GM12878 (cell line): ENCODE measurements around the gene TTC39A. TPM values are rescaled to one million over a fixed set of nuclear protein-coding genes. Genes with fewer than 3 reads are reported as not detected.
A peak's percentile ranks its signal among the peaks of the same experiment; 100 is the strongest.

Source experiments
- ATAC-seq: fragments of 200-7000 bp; cut with Tn5 transposase; 3 replicates; pipeline ENCODE4 v1.9.1; 2020; ENCODE audit warnings: mild to moderate bottlenecking, moderate library complexity
- BruUV-seq: library from RNA; stranded (reverse); fragments of 400-500 nt; replicated peaks from 2 replicates; lab custom pipeline; 2021; lab: Mats Ljungman, UMichigan
- CTCF ChIA-PET: fragments of 300-600 bp; sonication (Branson Sonifier 250); formaldehyde crosslinking; extraction: SDS; loops from one replicate; lab custom pipeline; 2021; ENCODE audit warnings: inconsistent platforms; lab: Yijun Ruan, JAX
- POLR2A ChIA-PET: fragments of 350-600 bp; formaldehyde crosslinking; extraction: SDS; loops from one replicate; lab custom pipeline; 2021; ENCODE audit warnings: inconsistent platforms; lab: Charles Lee
- RAD21 ChIA-PET: fragments of 300-600 bp; sonication (Branson Sonifier 250); formaldehyde crosslinking; loops from one replicate; lab custom pipeline; 2023; ENCODE audit warnings: antibody characterized with exemption; ENCODE audit not compliant: unreplicated experiment; lab: Charles Lee
- SMC1A ChIA-PET: fragments of 300-600 bp; sonication (Branson Sonifier 250); formaldehyde crosslinking; loops from one replicate; lab custom pipeline; 2023; ENCODE audit not compliant: unreplicated experiment, uncharacterized antibody; lab: Charles Lee
- DNase-seq: peaks from one replicate; pipeline ENCODE4 v3.0.0-alpha.2; 2011; ENCODE audit warnings: low read depth, low spot score
- FAIRE-seq: peaks from 3 replicates; lab custom pipeline; 2011; peaks lifted over from hg19 to GRCh38; lab: Jason Lieb, UNC
- H2AFZ ChIP-seq: 2 replicates; pipeline ENCODE4 v1.6.0; 2011; ENCODE audit warnings: low read depth, low read length, control low read depth; ENCODE audit not compliant: control insufficient read depth
- H3K27ac ChIP-seq: 2 replicates; pipeline ENCODE4 v1.5.1; 2011; ENCODE audit warnings: control low read depth; ENCODE audit not compliant: control insufficient read depth, insufficient read depth
- H3K27me3 ChIP-seq, 2 experiments: replicated peaks in 1 of 2; 2 replicates each; pipeline versions ENCODE4 v1.6.0 to v1.6.1; 2011; ENCODE audit warnings: low read length in 1 of 2; ENCODE audit not compliant: control insufficient read depth in 2 of 2, insufficient read depth in 2 of 2
- H3K36me3 ChIP-seq, 2 experiments: 2 replicates each; pipeline ENCODE4 v1.5.1; 2011; ENCODE audit warnings: low read length in 1 of 2; ENCODE audit not compliant: control insufficient read depth in 2 of 2, insufficient read depth in 2 of 2
- H3K4me1 ChIP-seq: 2 replicates; pipeline ENCODE4 v1.6.1; 2011; ENCODE audit warnings: mild to moderate bottlenecking, low read length, moderate library complexity, mixed read lengths; ENCODE audit not compliant: control insufficient read depth, insufficient read depth
- H3K4me2 ChIP-seq: 2 replicates; pipeline ENCODE4 v1.6.0; 2011; ENCODE audit warnings: control low read depth; ENCODE audit not compliant: control insufficient read depth, insufficient read depth
- H3K4me3 ChIP-seq: fragments of 200-600 bp; sonication (generic); 2 replicates; pipeline ENCODE4 v1.5.1; 2016
- H3K79me2 ChIP-seq: 2 replicates; pipeline ENCODE4 v1.6.0; 2011; ENCODE audit warnings: low read length; ENCODE audit not compliant: control insufficient read depth, insufficient read depth
- H3K9ac ChIP-seq: 2 replicates; pipeline ENCODE4 v1.8.0; 2011; ENCODE audit warnings: low read length, control low read depth, mixed read lengths; ENCODE audit not compliant: control insufficient read depth, insufficient read depth
- H3K9me3 ChIP-seq: replicated peaks from 3 replicates; pipeline ENCODE4 v1.5.1; 2011; ENCODE audit warnings: mild to moderate bottlenecking, low read length; ENCODE audit not compliant: control insufficient read depth, insufficient read depth
- H4K20me1 ChIP-seq: 2 replicates; pipeline ENCODE4 v1.6.0; 2011; ENCODE audit not compliant: control insufficient read depth, insufficient read depth
- YY1 ChIP-seq: IDR thresholded peaks from 2 replicates; pipeline ENCODE4 v1.6.1; 2011; ENCODE audit warnings: low read depth, mild to moderate bottlenecking, low read length
- ZNF592 ChIP-seq: fragments of 450-650 bp; IDR thresholded peaks from 2 replicates; pipeline ENCODE4 v1.6.1; 2017; ENCODE audit warnings: mild to moderate bottlenecking, moderate library complexity
- WGBS: methylation state at CpG from one replicate; pipeline ENCODE4 v1.1.6; 2016; ENCODE audit warnings: low lambda C conversion rate; ENCODE audit not compliant: insufficient replicate concordance, insufficient coverage; ENCODE audit errors: missing lambda C conversion rate; 5-methylcytosine and 5-hydroxymethylcytosine counted together
- in situ Hi-C: fragments of 300-500 bp; cut with MboI; formaldehyde crosslinking; loops from 9 replicates; pipeline ENCODE4 v1.14.3; 2018; ENCODE audit warnings: mixed read lengths
- intact Hi-C: fragments of 100-400 bp; cut with micrococcal nuclease; formaldehyde crosslinking; loops from one replicate; pipeline ENCODE4 v1.14.2; 2022; ENCODE audit not compliant: unreplicated experiment
- polyA plus RNA-seq, 11 experiments: library from polyadenylated mRNA; depleted of rRNA in 4 of 11; unstranded in 6 of 11; stranded (reverse) in 5 of 11; fragments of >200 nt; fragmentation: Nextera tagmentation in 4 of 11; fragmentation: Illumina TruSeq in 1 of 11; extraction: Ambion mirVana in 4 of 11; extraction: Trizol in 1 of 11; gene quantifications; 1 replicate in 1 of 11; 2 replicates in 10 of 11; pipeline versions ENCODE4 v1.2.1 to v1.2.3, GENCODE V29; 2011 to 2016; ENCODE audit warnings: inconsistent platforms in 2 of 11, missing spikeins in 2 of 11, low read depth in 1 of 11
- total RNA-seq, 4 experiments: library from RNA; depleted of rRNA in 3 of 4; stranded (reverse); fragments of >200 nt in 3 of 4; fragmentation: Illumina TruSeq in 1 of 4; extraction: Trizol in 1 of 4; gene quantifications; 2 replicates each; pipeline versions ENCODE4 v1.2.1 to v1.2.3, GENCODE V29; 2013 to 2021

The TTC39A gene
- total and polyA plus RNA-seq, 10 of the 15 experiments (the other 5 are each of a cell fraction or from before 2014, with no cell fraction given): 0.18 to 3.0 (median 1.2) TPM

DNA sequence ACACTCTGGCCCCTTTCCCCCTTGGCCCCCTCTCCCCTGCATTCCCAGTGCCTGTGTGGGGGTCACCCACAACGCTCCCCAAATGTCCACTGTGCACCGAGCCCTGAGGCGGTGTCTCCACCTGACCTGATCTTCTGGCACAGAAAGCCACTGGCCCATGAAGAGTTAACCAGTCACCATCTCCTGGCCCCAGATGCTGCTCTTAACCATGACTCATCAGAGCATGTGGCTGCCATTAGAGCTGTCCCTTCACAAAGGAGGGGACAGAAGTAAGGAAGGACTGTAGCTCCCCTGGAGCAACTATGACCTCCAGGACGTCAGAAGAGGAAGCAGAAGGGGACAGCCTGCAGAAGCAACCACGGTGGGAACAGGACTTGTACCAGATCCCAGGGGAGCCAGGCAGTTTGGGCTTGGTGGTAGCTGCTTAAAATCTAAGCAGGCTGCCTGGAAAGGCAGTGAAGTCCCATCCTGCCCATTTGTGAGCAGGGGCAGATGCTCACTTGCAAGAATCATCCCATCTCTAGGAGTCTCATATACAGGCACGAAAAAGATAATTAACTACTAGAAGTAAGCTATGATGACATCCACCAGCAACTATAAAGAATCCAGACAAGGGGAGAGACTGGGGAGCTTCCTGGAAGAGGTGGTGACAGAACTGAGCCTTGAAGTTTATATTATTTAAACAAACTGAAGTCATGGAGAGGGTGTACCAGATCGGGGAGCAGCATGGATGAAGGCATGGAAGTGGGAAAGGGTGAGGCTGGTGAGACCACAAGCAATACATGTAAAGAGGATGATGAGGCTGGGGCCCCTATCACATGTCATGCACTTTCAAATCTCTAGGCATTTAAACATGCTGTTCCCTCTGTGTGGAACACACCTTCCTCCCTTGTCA is 1.1 kb upstream of the TTC39A start:
- FAIRE-seq: no peak
- peak; percentile 13 for DNase-seq
- WGBS: 40% methylated on average over 6 of the region's 7 CpGs
- in situ Hi-C loops (no loop called here), intact Hi-C loops (no loop called here)
- Histone ChIP-seq H4K20me1 (no peaks in the 10 kb centered on the region), H3K9ac (no peak overlapping the region), H3K79me2 (no peaks in the 10 kb centered on the region), H3K4me2 (no peak overlapping the region; the same call in none of the 2 replicates), H3K36me3 (no peaks in the 10 kb centered on the region), H3K9me3 (no peaks in the 10 kb centered on the region), H3K27me3 (peaks cover 2 to 4% of the 10 kb centered on the region in 2 experiments; a peak in 3 of 4 replicates)
- no TSS peak for BruUV-seq
- peak; percentile 84 for ATAC-seq
- POLR2A ChIA-PET: no interaction called here
- CTCF ChIA-PET: interaction anchor here (0.7 to 1.6 kb wide), 6 partner anchors 26 to 531 kb away, joined by 3 to 6 read pairs (median 4); no protein-coding TSS in a partner anchor
- TF ChIP-seq ZNF592: no peak
- 0 out of 2 replicates have a peak, but pooled peaks have one; percentile 31 for TF ChIP-seq YY1
- TF ChIP-seq, all 136 proteins: peak for 1
- ChIA-PET SMC1A (interaction anchor here (0.9 to 1.8 kb wide), 4 partner anchors 9 to 185 kb away, joined by 3 to 5 read pairs (median 3); no protein-coding TSS in a partner anchor), RAD21 (interaction anchor here (0.9 kb wide), 1 partner anchor 9 kb away, joined by 3 read pairs; no protein-coding TSS in a partner anchor)
- H2AFZ ChIP-seq: peak overlapping the region; percentile 48
- H3K4me3 ChIP-seq: no peak overlapping the region
- H3K4me1 ChIP-seq: peaks cover 9% of the 10 kb centered on the region
- no peak overlapping the region for H3K27ac ChIP-seq
